Neuronal stem cell (in vitro differentiated cells): Measurements from ENCODE around the gene DLG5.

Experiments
- DNase-seq: peaks from one replicate; pipeline ENCODE4 v3.0.0-alpha.2; 2013; ENCODE audit warnings: low spot score
- H2AFZ ChIP-seq: one replicate; pipeline ENCODE4 v1.6.1; 2013; ENCODE audit warnings: mild to moderate bottlenecking, low read length, inconsistent platforms
- H2AK5ac ChIP-seq: 2 replicates; pipeline ENCODE4 v1.6.1; 2013; ENCODE audit warnings: low read depth, mild to moderate bottlenecking, inconsistent platforms, low read length, moderate library complexity, mixed read lengths
- H2BK120ac ChIP-seq: 2 replicates; pipeline ENCODE4 v1.6.1; 2013; ENCODE audit warnings: low read depth, mild to moderate bottlenecking, inconsistent platforms, low read length, moderate library complexity, mixed read lengths
- H2BK12ac ChIP-seq: one replicate; pipeline ENCODE4 v1.6.1; 2013; ENCODE audit warnings: low read length, inconsistent platforms
- H2BK15ac ChIP-seq: 2 replicates; pipeline ENCODE4 v1.6.1; 2013; ENCODE audit warnings: mild to moderate bottlenecking, low read length, inconsistent platforms, mixed read lengths
- H2BK5ac ChIP-seq: one replicate; pipeline ENCODE4 v1.6.1; 2013; ENCODE audit warnings: inconsistent platforms, mild to moderate bottlenecking, low read length, moderate library complexity
- H3K14ac ChIP-seq: one replicate; pipeline ENCODE4 v1.6.1; 2013; ENCODE audit warnings: low read length, inconsistent platforms
- H3K18ac ChIP-seq: 2 replicates; pipeline ENCODE4 v1.6.1; 2013; ENCODE audit warnings: low read length, inconsistent platforms
- H3K23ac ChIP-seq: 2 replicates; pipeline ENCODE4 v1.6.1; 2013; ENCODE audit warnings: low read depth, mild to moderate bottlenecking, mixed read lengths, low read length, inconsistent platforms; ENCODE audit not compliant: poor library complexity
- H3K27ac ChIP-seq: replicated peaks from 3 replicates; pipeline ENCODE4 v1.5.1; 2013; ENCODE audit warnings: low read length, inconsistent platforms
- H3K27me3 ChIP-seq, 3 experiments: 2 replicates each; pipeline ENCODE4 v1.6.1; 2013; ENCODE audit warnings: low read length in 3 of 3, mild to moderate bottlenecking in 2 of 3, inconsistent platforms in 1 of 3, low read depth in 1 of 3, mixed read lengths in 1 of 3, moderate library complexity in 1 of 3; ENCODE audit not compliant: control insufficient read depth in 3 of 3, insufficient read depth in 3 of 3
- H3K36me3 ChIP-seq, 2 donors: replicated peaks in 1 of 2; 2 replicates each; pipeline ENCODE4 v1.6.1; 2013; ENCODE audit warnings: low read length in 2 of 2; ENCODE audit not compliant: control insufficient read depth in 2 of 2, insufficient read depth in 2 of 2
- H3K4ac ChIP-seq: 2 replicates; pipeline ENCODE4 v1.6.1; 2013; ENCODE audit warnings: inconsistent platforms, mild to moderate bottlenecking, low read length, moderate library complexity
- H3K4me1 ChIP-seq, 2 donors: 1 replicate in 1 of 2; 2 replicates in 1 of 2; pipeline ENCODE4 v1.6.1; 2013; ENCODE audit warnings: low read length in 2 of 2, low read depth in 1 of 2; ENCODE audit not compliant: control insufficient read depth in 2 of 2, insufficient read depth in 1 of 2
- H3K4me2 ChIP-seq: one replicate; pipeline ENCODE4 v1.6.1; 2013; ENCODE audit warnings: mild to moderate bottlenecking, low read length, inconsistent platforms; ENCODE audit not compliant: insufficient read depth, poor library complexity, severe bottlenecking
- H3K4me3 ChIP-seq, 2 donors: 2 replicates each; pipeline ENCODE4 v1.5.1; 2013; ENCODE audit warnings: low read length in 2 of 2, mild to moderate bottlenecking in 2 of 2, inconsistent platforms in 1 of 2, moderate library complexity in 1 of 2
- H3K79me1 ChIP-seq: one replicate; pipeline ENCODE4 v1.6.1; 2013; ENCODE audit warnings: low read depth, mild to moderate bottlenecking, inconsistent platforms, low read length, moderate library complexity
- H3K9ac ChIP-seq: one replicate; pipeline ENCODE4 v1.6.1; 2013; ENCODE audit warnings: mild to moderate bottlenecking, low read depth, low read length, inconsistent platforms; ENCODE audit not compliant: poor library complexity
- H3K9me3 ChIP-seq, 2 donors: replicated peaks in 1 of 2; 2 replicates each; pipeline versions ENCODE3 to v1.6.1; 2013; ENCODE audit warnings: low read length in 2 of 2, mild to moderate bottlenecking in 2 of 2, inconsistent platforms in 1 of 2, low read depth in 1 of 2, mixed read lengths in 1 of 2, moderate library complexity in 1 of 2; ENCODE audit not compliant: control insufficient read depth in 2 of 2, insufficient read depth in 1 of 2
- H4K8ac ChIP-seq: one replicate; pipeline ENCODE4 v1.6.1; 2013; ENCODE audit warnings: low read depth, mild to moderate bottlenecking, inconsistent platforms, low read length, moderate library complexity
- H4K91ac ChIP-seq: one replicate; pipeline ENCODE4 v1.6.1; 2013; ENCODE audit warnings: low read length, low read depth, mild to moderate bottlenecking, inconsistent platforms; ENCODE audit not compliant: poor library complexity
- WGBS, 2 donors: extraction: QIAGEN DNeasy Blood & Tissue Kit; methylation state at CpG; one replicate each; pipeline ENCODE4 v1.1.7; 2013; ENCODE audit warnings: missing lambda C conversion rate in 2 of 2, mixed read lengths in 1 of 2; ENCODE audit not compliant: insufficient read length in 2 of 2, insufficient replicate concordance in 1 of 2; ENCODE audit errors: extremely low coverage in 2 of 2; 5-methylcytosine and 5-hydroxymethylcytosine counted together

Gene DLG5

GRCh38 chr10:77816311-77816710 is 110.2 kb downstream of the DLG5 start:
- Histone ChIP-seq H3K4me2 (no peak overlapping the region), H2AK5ac (no peak overlapping the region), H2BK5ac (no peak overlapping the region), H2BK15ac (no peak overlapping the region), H3K27me3 (no peaks in the 10 kb centered on the region), H4K8ac (no peak overlapping the region), H3K36me3 (peaks cover 61 to 92% of the 10 kb centered on the region in 2 donors), H3K79me1 (peaks cover 1% of the 10 kb centered on the region), H2BK120ac (no peak overlapping the region), H3K23ac (no peak overlapping the region), H4K91ac (no peak overlapping the region), H3K9ac (no peak overlapping the region), H3K18ac (no peak overlapping the region), H3K27ac (no peak overlapping the region), H2BK12ac (no peak overlapping the region), H3K14ac (no peak overlapping the region), H3K9me3 (peaks cover 0 to 1% of the 10 kb centered on the region in 2 donors), H2AFZ (no peak overlapping the region), H3K4me1 (no peaks in the 10 kb centered on the region), H3K4ac (no peak overlapping the region), H3K4me3 (no peak overlapping the region)
- WGBS, 2 donors = no CpG with 5 or more reads among the region's 11 CpGs
- DNase-seq = no peak

GRCh38 chr10:77812741-77813140 is 113.8 kb downstream of the DLG5 start:
- H2BK12ac ChIP-seq = no peak overlapping the region
- no peak overlapping the region for H3K4ac ChIP-seq
- H4K8ac ChIP-seq = no peak overlapping the region
- H3K18ac ChIP-seq = no peak overlapping the region
- WGBS, 2 donors = no CpG with 5 or more reads among the region's 6 CpGs
- no peak overlapping the region for H3K9ac ChIP-seq
- H3K79me1 ChIP-seq = peaks cover 3% of the 10 kb centered on the region
- no peak overlapping the region for H2AK5ac ChIP-seq
- no peak overlapping the region for H4K91ac ChIP-seq
- no peak overlapping the region for H3K27ac ChIP-seq
- no peaks in the 10 kb centered on the region for H3K27me3 ChIP-seq
- H3K4me2 ChIP-seq = no peak overlapping the region
- no peaks in the 10 kb centered on the region for H3K4me1 ChIP-seq
- DNase-seq = no peak
- no peak overlapping the region for H2AFZ ChIP-seq
- no peak overlapping the region for H3K4me3 ChIP-seq
- peak overlapping the region; percentile 56 for H3K14ac ChIP-seq
- peaks cover 63 to 94% of the 10 kb centered on the region in 2 donors for H3K36me3 ChIP-seq
- no peak overlapping the region for H3K23ac ChIP-seq
- H2BK15ac ChIP-seq = no peak overlapping the region
- no peak overlapping the region for H2BK120ac ChIP-seq
- peak overlapping the region; percentile 16 for H2BK5ac ChIP-seq
- H3K9me3 ChIP-seq = peaks cover 0 to 1% of the 10 kb centered on the region in 2 donors

- peak overlapping the region; percentile 8 for H3K18ac ChIP-seq
- no CpG with 5 or more reads among the region's 23 CpGs for WGBS, 2 donors
- no peaks in the 10 kb centered on the region for H3K4me1 ChIP-seq
- H2BK5ac ChIP-seq = no peak overlapping the region
- no peaks in the 10 kb centered on the region for H3K9me3 ChIP-seq
- H2AK5ac ChIP-seq = no peak overlapping the region
- no peak overlapping the region for H2AFZ ChIP-seq
- no peak overlapping the region for H3K27ac ChIP-seq
- H2BK12ac ChIP-seq = no peak overlapping the region
- H4K91ac ChIP-seq = no peak overlapping the region
- no peak overlapping the region for H3K9ac ChIP-seq
- peaks cover 3% of the 10 kb centered on the region for H3K79me1 ChIP-seq
- H3K4me3 ChIP-seq = no peak overlapping the region
- H3K36me3 ChIP-seq = peaks cover 62 to 94% of the 10 kb centered on the region in 2 donors
- no peak overlapping the region for H4K8ac ChIP-seq
- peak overlapping the region; percentile 27 for H3K23ac ChIP-seq
- no peak overlapping the region for H3K14ac ChIP-seq
- no peak overlapping the region for H3K4ac ChIP-seq
- no peak overlapping the region for H2BK120ac ChIP-seq
- H3K4me2 ChIP-seq = no peak overlapping the region
- no peak for DNase-seq
- no peaks in the 10 kb centered on the region for H3K27me3 ChIP-seq
- H2BK15ac ChIP-seq = no peak overlapping the region
These were observed 114.6 kb downstream of the DLG5 start for GRCh38 chr10:77811831-77812430.

GRCh38 chr10:77810446-77811335 is 115.9 kb downstream of the DLG5 start:
- H2AK5ac ChIP-seq = no peak overlapping the region
- no CpG with 5 or more reads among the region's 23 CpGs for WGBS, 2 donors
- H3K9ac ChIP-seq = peak overlapping the region; percentile 60
- no peak overlapping the region for H3K4me2 ChIP-seq
- H3K36me3 ChIP-seq = peaks cover 62 to 94% of the 10 kb centered on the region in 2 donors
- peak overlapping the region in 1 of 2 donors; percentile 11 for H3K4me3 ChIP-seq
- H2BK5ac ChIP-seq = no peak overlapping the region
- no peak overlapping the region for H4K91ac ChIP-seq
- peak overlapping the region; percentile 71 for H3K14ac ChIP-seq
- no peak overlapping the region for H2BK120ac ChIP-seq
- H3K4me1 ChIP-seq = no peaks in the 10 kb centered on the region
- H2BK12ac ChIP-seq = no peak overlapping the region
- no peak overlapping the region for H2BK15ac ChIP-seq
- no peaks in the 10 kb centered on the region for H3K27me3 ChIP-seq
- no peak overlapping the region for H2AFZ ChIP-seq
- no peak overlapping the region for H3K27ac ChIP-seq
- no peaks in the 10 kb centered on the region for H3K9me3 ChIP-seq
- H3K79me1 ChIP-seq = peaks cover 6% of the 10 kb centered on the region
- H3K18ac ChIP-seq = no peak overlapping the region
- DNase-seq = no peak
- H3K23ac ChIP-seq = peak overlapping the region; percentile 73
- H3K4ac ChIP-seq = no peak overlapping the region
- no peak overlapping the region for H4K8ac ChIP-seq
